IMR-90 (cell line): ENCODE measurements around the gene PLCB4. TPM values are rescaled to one million over a fixed set of nuclear protein-coding genes. Genes with fewer than 3 reads are reported as not detected.
A peak's percentile ranks its signal among the peaks of the same experiment; 100 is the strongest.

Experiments used
- ATAC-seq: fragments of 200-7000 bp; cut with Tn5 transposase; 2 replicates; pipeline ENCODE4 v1.9.1; 2020; ENCODE audit warnings: low read depth, mild to moderate bottlenecking, moderate library complexity
- BruUV-seq: library from RNA; stranded (reverse); fragments of 400-500 nt; replicated peaks from 2 replicates; lab custom pipeline; 2021; lab: Mats Ljungman, UMichigan
- CTCF ChIA-PET: fragments of 300-600 bp; formaldehyde crosslinking; extraction: SDS; loops from one replicate; lab custom pipeline; 2021; ENCODE audit warnings: antibody characterized with exemption; lab: Yijun Ruan, JAX
- POLR2A ChIA-PET: fragments of 300-600 bp; sonication (Branson Sonifier 250); formaldehyde crosslinking; loops from one replicate; lab custom pipeline; 2022; ENCODE audit warnings: antibody characterized with exemption; ENCODE audit not compliant: unreplicated experiment; lab: Charles Lee
- DNase-seq: peaks from one replicate; pipeline ENCODE4 v3.0.0; 2013
- H2AFZ ChIP-seq: replicated peaks from 2 replicates; pipeline ENCODE3; 2013; ENCODE audit warnings: low read length, mild to moderate bottlenecking; ENCODE audit not compliant: poor library complexity
- H2AK5ac ChIP-seq: 2 replicates; pipeline ENCODE4 v1.6.1; 2013; ENCODE audit warnings: low read depth, low read length, inconsistent platforms
- H2AK9ac ChIP-seq: replicated peaks from 2 replicates; pipeline ENCODE3; 2013; ENCODE audit warnings: mild to moderate bottlenecking, low read depth, low read length, moderate library complexity; ENCODE audit not compliant: poor library complexity
- H2BK120ac ChIP-seq: 2 replicates; pipeline ENCODE4 v1.6.1; 2013; ENCODE audit warnings: low read depth, low read length, inconsistent platforms
- H2BK15ac ChIP-seq: 3 replicates; pipeline ENCODE4 v1.6.1; 2013; ENCODE audit warnings: low read depth, low read length, inconsistent platforms
- H2BK20ac ChIP-seq: 2 replicates; pipeline ENCODE4 v1.6.1; 2013; ENCODE audit warnings: low read depth, mild to moderate bottlenecking, inconsistent platforms, low read length, moderate library complexity
- H2BK5ac ChIP-seq: 2 replicates; pipeline ENCODE4 v1.6.1; 2013; ENCODE audit warnings: mild to moderate bottlenecking, low read depth, low read length, inconsistent platforms; ENCODE audit not compliant: poor library complexity, severe bottlenecking
- H3K14ac ChIP-seq: replicated peaks from 2 replicates; pipeline ENCODE4 v1.6.1; 2013; ENCODE audit warnings: low read depth, low read length, inconsistent platforms
- H3K18ac ChIP-seq: 2 replicates; pipeline ENCODE4 v1.6.1; 2013; ENCODE audit warnings: low read depth, low read length, control low read depth
- H3K23ac ChIP-seq: 2 replicates; pipeline ENCODE4 v1.6.1; 2013; ENCODE audit warnings: low read depth, low read length, inconsistent platforms
- H3K27ac ChIP-seq: 2 replicates; pipeline ENCODE4 v1.5.1; 2013; ENCODE audit warnings: mild to moderate bottlenecking, control low read depth, low read length; ENCODE audit not compliant: insufficient read depth
- H3K27me3 ChIP-seq: 2 replicates; pipeline ENCODE4 v1.6.1; 2013; ENCODE audit warnings: low read length; ENCODE audit not compliant: control insufficient read depth, insufficient read depth
- H3K36me3 ChIP-seq: 2 replicates; pipeline ENCODE4 v1.6.1; 2013; ENCODE audit warnings: low read length, mixed read lengths; ENCODE audit not compliant: control insufficient read depth, insufficient read depth
- H3K4ac ChIP-seq: 2 replicates; pipeline ENCODE4 v1.6.1; 2013; ENCODE audit warnings: low read depth, low read length, inconsistent platforms
- H3K4me1 ChIP-seq: 2 replicates; pipeline ENCODE4 v1.6.1; 2013; ENCODE audit warnings: low read length, mixed read lengths; ENCODE audit not compliant: control insufficient read depth, insufficient read depth
- H3K4me2 ChIP-seq: 2 replicates; pipeline ENCODE4 v1.6.1; 2013; ENCODE audit warnings: low read depth, mild to moderate bottlenecking, control low read depth, low read length, moderate library complexity
- H3K4me3 ChIP-seq: 2 replicates; pipeline ENCODE4 v1.5.1; 2013; ENCODE audit warnings: low read depth, mild to moderate bottlenecking, control low read depth, low read length, moderate library complexity; ENCODE audit not compliant: insufficient read depth
- H3K56ac ChIP-seq: 2 replicates; pipeline ENCODE4 v1.6.1; 2013; ENCODE audit warnings: low read length, inconsistent platforms; ENCODE audit not compliant: insufficient read depth; ENCODE audit errors: extremely low read depth
- H3K79me1 ChIP-seq, 2 experiments: 2 replicates each; pipeline ENCODE4 v1.6.1; 2013; ENCODE audit warnings: low read length in 2 of 2, inconsistent platforms in 1 of 2, low read depth in 1 of 2
- H3K9ac ChIP-seq: 2 replicates; pipeline ENCODE4 v1.6.1; 2013; ENCODE audit warnings: low read depth, low read length, control low read depth
- H3K9me1 ChIP-seq: 2 replicates; pipeline ENCODE4 v1.6.1; 2013; ENCODE audit warnings: low read length, inconsistent platforms; ENCODE audit not compliant: insufficient read depth
- H3K9me3 ChIP-seq: 2 replicates; pipeline ENCODE4 v1.6.1; 2013; ENCODE audit warnings: low read length; ENCODE audit not compliant: control insufficient read depth, insufficient read depth
- H4K20me1 ChIP-seq: 2 replicates; pipeline ENCODE4 v1.6.1; 2013; ENCODE audit warnings: low read length, inconsistent platforms; ENCODE audit not compliant: insufficient read depth
- H4K5ac ChIP-seq: 2 replicates; pipeline ENCODE4 v1.6.1; 2013; ENCODE audit warnings: mild to moderate bottlenecking, low read depth, low read length, control low read depth
- H4K8ac ChIP-seq, 2 experiments: 2 replicates each; pipeline ENCODE4 v1.6.1; 2013; ENCODE audit warnings: low read depth in 2 of 2, low read length in 2 of 2, control low read depth in 1 of 2, inconsistent platforms in 1 of 2
- H4K91ac ChIP-seq: 2 replicates; pipeline ENCODE4 v1.6.1; 2013; ENCODE audit warnings: low read depth, low read length, inconsistent platforms; ENCODE audit not compliant: insufficient read depth
- BHLHE40 ChIP-seq: fragments of 150-350 bp; IDR thresholded peaks from 2 replicates; pipeline ENCODE4 v1.6.1; 2016; ENCODE audit warnings: mild to moderate bottlenecking, low read depth, low read length
- CEBPB ChIP-seq: IDR thresholded peaks from 2 replicates; pipeline ENCODE4 v1.6.1; 2012; ENCODE audit warnings: low read depth, low read length, improper control_type of control experiment
- CHD1 ChIP-seq: IDR thresholded peaks from 2 replicates; pipeline ENCODE4 v1.6.1; 2012; ENCODE audit warnings: low read depth, low read length, improper control_type of control experiment
- FOS ChIP-seq: fragments of 150-350 bp; IDR thresholded peaks from 2 replicates; pipeline ENCODE4 v1.6.1; 2016; ENCODE audit warnings: low read depth, low read length
- MAFK ChIP-seq: IDR thresholded peaks from 2 replicates; pipeline ENCODE4 v1.6.1; 2012; ENCODE audit warnings: low read depth, low read length, improper control_type of control experiment
- MAZ ChIP-seq: IDR thresholded peaks from 2 replicates; pipeline ENCODE4 v1.6.1; 2012; ENCODE audit warnings: low read depth, mild to moderate bottlenecking, low read length, improper control_type of control experiment, moderate library complexity, borderline replicate concordance
- MXI1 ChIP-seq: IDR thresholded peaks from 2 replicates; pipeline ENCODE4 v1.6.1; 2012; ENCODE audit warnings: low read depth, mild to moderate bottlenecking, low read length, moderate library complexity, borderline replicate concordance
- NFE2L2 ChIP-seq: fragments of 150-350 bp; IDR thresholded peaks from 2 replicates; pipeline ENCODE4 v1.6.1; 2016; ENCODE audit warnings: low read depth, mild to moderate bottlenecking, low read length
- POLR2A ChIP-seq: IDR thresholded peaks from 2 replicates; pipeline ENCODE4 v1.6.1; 2012; ENCODE audit warnings: mild to moderate bottlenecking, low read depth, low read length
- RAD21 ChIP-seq: IDR thresholded peaks from 2 replicates; pipeline ENCODE4 v1.6.1; 2012; ENCODE audit warnings: low read length, improper control_type of control experiment
- RCOR1 ChIP-seq: IDR thresholded peaks from 2 replicates; pipeline ENCODE4 v1.6.1; 2012; ENCODE audit warnings: mild to moderate bottlenecking, low read length, improper control_type of control experiment; ENCODE audit not compliant: insufficient replicate concordance
- RFX5 ChIP-seq: IDR thresholded peaks from 2 replicates; pipeline ENCODE4 v1.8.0; 2012; ENCODE audit warnings: low read depth, mild to moderate bottlenecking, low read length, moderate library complexity
- SMC3 ChIP-seq: fragments of 150-350 bp; IDR thresholded peaks from 2 replicates; pipeline ENCODE4 v1.6.1; 2016; ENCODE audit warnings: low read depth, mild to moderate bottlenecking, antibody characterized with exemption, low read length, moderate library complexity
- WGBS, 2 experiments: methylation state at CpG; one replicate each; pipeline versions ENCODE4 v1.1.5 to v1.1.7; 2013; ENCODE audit warnings: missing lambda C conversion rate in 2 of 2; ENCODE audit not compliant: insufficient read length in 1 of 2; ENCODE audit errors: extremely low coverage in 2 of 2; 5-methylcytosine and 5-hydroxymethylcytosine counted together
- dilution Hi-C: fragments of 300-500 bp; cut with HindIII; formaldehyde crosslinking; loops from one replicate; pipeline ENCODE4 v1.14.3; 2018; ENCODE audit warnings: low sequenced_read_pairs; ENCODE audit not compliant: unreplicated experiment
- in situ Hi-C: fragments of 300-500 bp; cut with MboI; formaldehyde crosslinking; loops from 3 replicates; pipeline ENCODE4 v1.14.3; 2019; ENCODE audit warnings: low sequenced_read_pairs, inconsistent platforms, mixed read lengths
- intact Hi-C: fragments of 100-400 bp; cut with micrococcal nuclease; formaldehyde crosslinking; loops from 2 replicates; pipeline ENCODE4 v1.10.0; 2022
- polyA plus RNA-seq, 3 experiments: library from polyadenylated mRNA; depleted of rRNA; stranded (reverse); fragments of >200 nt; gene quantifications; 2 replicates each; pipeline ENCODE4 v1.2.3, GENCODE V29; 2012; ENCODE audit warnings: low replicate concordance in 1 of 3
- total RNA-seq: library from RNA; depleted of rRNA; stranded (reverse); fragments of >200 nt; gene quantifications from 2 replicates; pipeline ENCODE4 v1.2.3, GENCODE V29; 2012
- TF ChIP-seq, protein P1 (sequence below): fragments of 150-350 bp; IDR thresholded peaks from 2 replicates; pipeline ENCODE4 v1.6.1; 2016; ENCODE audit warnings: low read depth, mild to moderate bottlenecking, low read length, moderate library complexity, borderline replicate concordance
- TF ChIP-seq, protein P2 (sequence below): fragments of 150-350 bp; IDR thresholded peaks from 2 replicates; pipeline ENCODE4 v1.6.1; 2017; ENCODE audit warnings: mild to moderate bottlenecking, antibody characterized with exemption, low read length, low read depth

The PLCB4 gene
- total and polyA plus RNA-seq, 2 of the 4 experiments (the other 2 are of a cell fraction) = 12.5 to 24.0 TPM

DNA sequence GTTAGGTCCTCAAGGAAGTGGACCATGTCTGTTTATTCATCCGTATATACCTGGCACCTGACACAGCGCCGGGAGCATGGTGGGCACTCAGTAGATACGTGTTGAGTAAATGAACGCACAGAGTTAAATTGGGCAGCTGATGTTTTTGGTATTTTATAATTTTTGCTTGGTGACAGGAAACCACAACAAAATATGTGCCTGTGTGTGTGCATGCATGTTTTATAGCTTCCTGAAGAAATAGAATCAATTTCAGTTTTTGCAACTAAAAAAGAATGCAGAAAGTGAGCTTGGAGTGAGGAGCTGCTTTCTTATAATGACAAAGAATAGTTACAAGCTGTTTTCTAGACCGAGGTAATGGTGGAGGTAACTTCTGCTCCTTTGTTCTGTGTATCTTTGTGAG is 91.4 kb downstream of the PLCB4 start:
- Histone ChIP-seq H3K4ac (no peak overlapping the region), H4K5ac (no peak overlapping the region), H3K9ac (no peak overlapping the region), H2BK20ac (no peak overlapping the region), H3K4me2 (peak overlapping the region; percentile 8; the same call in 1 of the 2 replicates), H3K23ac (no peak overlapping the region), H3K56ac (no peak overlapping the region), H3K18ac (no peak overlapping the region), H2AK5ac (no peak overlapping the region), H2AK9ac (peak overlapping the region; percentile 1), H3K14ac (0 out of 2 replicates have a peak overlapping the region, but pooled peaks have one; percentile 7), H3K27ac (no peak overlapping the region), H4K91ac (no peak overlapping the region), H2BK5ac (no peak overlapping the region), H4K20me1 (peaks cover 20% of the 10 kb centered on the region; the same call in 1 of the 2 replicates), H3K27me3 (no peaks in the 10 kb centered on the region), H3K4me1 (peaks cover 4% of the 10 kb centered on the region), H2BK120ac (no peak overlapping the region), H3K79me1 (peaks cover 22 to 59% of the 10 kb centered on the region in 2 experiments), H3K9me3 (no peaks in the 10 kb centered on the region), H2AFZ (no peak overlapping the region), H4K8ac (peak overlapping the region in 1 of 2 experiments; percentile 5; a peak in 1 of 4 replicates), H2BK15ac (no peak overlapping the region), H3K4me3 (no peak overlapping the region), H3K36me3 (no peaks in the 10 kb centered on the region; the same call in 1 of the 2 replicates), H3K9me1 (peaks cover 6% of the 10 kb centered on the region)
- CTCF ChIA-PET = no interaction called here
- ATAC-seq = no peak
- DNase-seq = no peak
- in situ Hi-C loops = no loop called here
- POLR2A ChIA-PET = no interaction called here
- dilution Hi-C loops = no loop called here
- no TSS peak for BruUV-seq
- TF ChIP-seq RCOR1 = no peak
- TF ChIP-seq POLR2A = no peak
- no peak for TF ChIP-seq NFE2L2
- no peak for TF ChIP-seq FOS
- no peak for TF ChIP-seq MXI1
- TF ChIP-seq BHLHE40 = no peak
- TF ChIP-seq MAZ = no peak
- no peak for TF ChIP-seq SMC3
- no peak for TF ChIP-seq RFX5
- no peak for TF ChIP-seq CHD1
- TF ChIP-seq, protein P1, sequence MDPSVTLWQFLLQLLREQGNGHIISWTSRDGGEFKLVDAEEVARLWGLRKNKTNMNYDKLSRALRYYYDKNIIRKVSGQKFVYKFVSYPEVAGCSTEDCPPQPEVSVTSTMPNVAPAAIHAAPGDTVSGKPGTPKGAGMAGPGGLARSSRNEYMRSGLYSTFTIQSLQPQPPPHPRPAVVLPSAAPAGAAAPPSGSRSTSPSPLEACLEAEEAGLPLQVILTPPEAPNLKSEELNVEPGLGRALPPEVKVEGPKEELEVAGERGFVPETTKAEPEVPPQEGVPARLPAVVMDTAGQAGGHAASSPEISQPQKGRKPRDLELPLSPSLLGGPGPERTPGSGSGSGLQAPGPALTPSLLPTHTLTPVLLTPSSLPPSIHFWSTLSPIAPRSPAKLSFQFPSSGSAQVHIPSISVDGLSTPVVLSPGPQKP = no peak
- TF ChIP-seq, protein P2, sequence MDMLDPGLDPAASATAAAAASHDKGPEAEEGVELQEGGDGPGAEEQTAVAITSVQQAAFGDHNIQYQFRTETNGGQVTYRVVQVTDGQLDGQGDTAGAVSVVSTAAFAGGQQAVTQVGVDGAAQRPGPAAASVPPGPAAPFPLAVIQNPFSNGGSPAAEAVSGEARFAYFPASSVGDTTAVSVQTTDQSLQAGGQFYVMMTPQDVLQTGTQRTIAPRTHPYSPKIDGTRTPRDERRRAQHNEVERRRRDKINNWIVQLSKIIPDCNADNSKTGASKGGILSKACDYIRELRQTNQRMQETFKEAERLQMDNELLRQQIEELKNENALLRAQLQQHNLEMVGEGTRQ = no peak
- TF ChIP-seq RAD21 = no peak
- no peak for TF ChIP-seq MAFK
- no peak for TF ChIP-seq CEBPB
- WGBS, 2 experiments = 79% methylated on average over 6 of the region's 6 CpGs; no CpG with 5 or more reads in 1 of the 2 experiments
- intact Hi-C loops = loop anchor here (10.0 kb wide), 1 partner anchor 366 kb away; no protein-coding TSS in a partner anchor
